Activated naive CD4-positive, alpha-beta T cell treated with anti-CD3 and anti-CD28 coated beads, Interleukin-2, amount 10 ng/mL, durations not matched to agents 5 hours and 36 hours (primary cell): ENCODE data around the gene POU3F2. TPM values are rescaled to one million over a fixed set of nuclear protein-coding genes. Genes with fewer than 3 reads are reported as not detected.

Source experiments
- total RNA-seq, 2 experiments: library from RNA; stranded (reverse); gene quantifications; one replicate each; pipeline ENCODE4 v1.2.3, GENCODE V29; 2021

The POU3F2 gene
- not detected for total RNA-seq

GRCh38 chr6:98834060-98835031, at the start of gene POU3F2:
Gene POU3F2, plus strand, starts transcription at chr6:98834574. Its CDS starts 300 bp downstream, at chr6:98834874.

Other genes with a start within 250 kb of the POU3F2 start
- 10 to 100 TPM; 13.2 to 14.1 TPM for gene FBXL4, start 113.4 kb downstream of the POU3F2 start, total RNA-seq